HG02759 (cell line): ENCODE measurements around the gene GFAP.
"Not testable (repeated sequence)": the region's sequence is repeated elsewhere in the genome, so short reads cannot be mapped to it uniquely, and the experiment has no call there.

Source experiments
- ATAC-seq: cut with Tn5 transposase; IDR thresholded peaks from one replicate; pipeline ENCODE4 v1.9.1; 2021; ENCODE audit warnings: mild to moderate bottlenecking, moderate library complexity; ENCODE audit not compliant: unreplicated experiment

The GFAP gene

DNA sequence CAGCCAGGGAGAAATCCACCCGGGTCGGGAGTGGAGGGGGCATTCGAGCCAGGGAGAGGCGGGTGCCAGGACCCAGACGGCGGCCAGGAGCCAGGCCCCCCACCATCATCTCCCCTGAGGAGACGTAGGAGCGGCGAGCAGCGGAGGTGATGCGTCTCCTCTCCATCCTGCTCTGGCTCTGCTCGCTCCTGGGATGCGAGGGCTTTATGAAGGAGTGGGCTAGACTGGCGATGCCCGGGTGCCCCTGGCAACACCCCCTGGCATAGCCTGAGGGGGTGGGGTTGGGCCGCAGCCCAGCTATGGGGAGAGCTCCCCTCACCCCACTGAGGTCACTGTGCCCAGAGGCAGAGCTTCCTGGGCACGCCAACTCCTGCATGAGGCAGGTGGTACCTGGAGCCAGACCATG lies at the start of gene GFAP:
GFAP (minus strand) TSS at position 180 of the 406 bp plus-strand sequence; CDS start at position 166, 14 bp downstream.
- ATAC-seq: no peak

DNA sequence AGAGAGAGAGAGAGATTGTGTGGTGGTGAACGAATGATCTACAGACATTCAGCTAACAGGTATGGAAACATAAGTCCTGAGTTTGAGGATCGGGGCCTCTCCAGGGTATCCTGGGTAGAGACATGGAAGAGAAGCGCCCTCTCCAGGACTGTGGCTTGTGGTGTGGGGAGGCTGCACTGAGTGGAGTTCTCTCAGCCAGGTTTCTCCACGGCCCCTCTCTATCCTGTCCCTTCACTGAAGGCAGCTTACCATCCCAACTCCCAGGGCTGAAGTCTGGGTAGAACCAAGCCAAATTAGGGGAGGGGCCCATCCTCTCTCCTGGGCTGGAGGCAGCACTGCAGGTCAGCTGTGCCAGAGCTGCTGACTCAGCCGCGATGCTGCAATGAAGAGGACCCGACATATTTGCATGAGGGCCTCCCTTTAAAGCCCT lies 46.6 kb upstream of the GFAP start:
- no peak for ATAC-seq

DNA sequence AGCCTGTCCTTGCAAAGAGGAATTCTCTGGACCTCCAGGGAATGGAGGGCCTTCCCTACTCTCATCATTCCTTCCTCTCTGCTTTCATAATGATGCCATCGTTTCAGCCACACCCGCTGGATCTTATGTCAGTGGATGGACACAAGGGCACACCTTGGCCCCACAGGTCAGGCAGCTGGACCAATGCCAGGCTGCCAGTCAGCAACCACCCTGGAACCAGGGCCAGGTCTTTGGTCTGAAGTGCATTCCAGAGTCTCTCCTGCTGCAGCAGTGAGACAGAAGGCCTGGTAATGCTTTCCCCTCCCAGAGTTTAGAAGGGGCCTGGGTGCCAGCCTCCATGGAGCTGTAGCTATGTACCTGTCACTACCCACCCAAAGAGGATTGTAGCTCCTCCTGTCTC lies 45.4 kb upstream of the GFAP start:
- ATAC-seq: no peak

DNA sequence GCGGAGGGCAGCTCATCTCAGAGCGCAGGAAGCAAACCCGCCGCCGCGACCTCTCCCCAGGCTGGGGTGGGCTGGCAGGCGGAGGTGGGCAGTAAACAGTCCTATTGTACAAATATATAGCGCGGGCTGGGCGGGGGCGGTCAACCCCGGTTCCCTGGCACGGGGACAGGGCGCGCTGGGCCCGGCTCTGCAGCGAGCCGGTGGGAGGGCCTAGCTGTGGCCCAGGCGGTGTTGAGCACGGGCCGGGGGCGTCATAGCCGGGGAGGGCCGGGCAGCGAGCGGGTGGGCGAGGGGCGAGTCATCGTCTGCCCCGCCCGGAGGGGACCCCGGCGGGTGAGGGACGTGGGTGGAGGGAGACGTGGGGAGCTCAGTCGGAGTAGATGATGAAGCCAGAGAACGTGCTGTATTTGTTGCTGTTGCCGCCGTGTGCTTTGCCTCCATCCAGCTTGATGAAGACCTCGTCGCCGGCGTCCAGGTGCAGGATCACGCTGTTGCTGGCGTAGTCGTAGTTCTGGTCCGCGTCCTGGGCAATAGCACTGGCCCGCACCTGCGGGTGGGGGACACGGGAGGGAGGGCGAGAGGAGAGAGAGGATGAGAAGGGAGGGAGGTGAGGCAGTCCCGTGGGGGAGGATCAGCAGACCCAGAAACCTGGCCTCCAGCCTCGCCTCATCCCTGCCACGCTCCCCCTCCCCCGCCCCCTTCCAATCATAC lies 44.7 kb upstream of the GFAP start:
- no peak for ATAC-seq

DNA sequence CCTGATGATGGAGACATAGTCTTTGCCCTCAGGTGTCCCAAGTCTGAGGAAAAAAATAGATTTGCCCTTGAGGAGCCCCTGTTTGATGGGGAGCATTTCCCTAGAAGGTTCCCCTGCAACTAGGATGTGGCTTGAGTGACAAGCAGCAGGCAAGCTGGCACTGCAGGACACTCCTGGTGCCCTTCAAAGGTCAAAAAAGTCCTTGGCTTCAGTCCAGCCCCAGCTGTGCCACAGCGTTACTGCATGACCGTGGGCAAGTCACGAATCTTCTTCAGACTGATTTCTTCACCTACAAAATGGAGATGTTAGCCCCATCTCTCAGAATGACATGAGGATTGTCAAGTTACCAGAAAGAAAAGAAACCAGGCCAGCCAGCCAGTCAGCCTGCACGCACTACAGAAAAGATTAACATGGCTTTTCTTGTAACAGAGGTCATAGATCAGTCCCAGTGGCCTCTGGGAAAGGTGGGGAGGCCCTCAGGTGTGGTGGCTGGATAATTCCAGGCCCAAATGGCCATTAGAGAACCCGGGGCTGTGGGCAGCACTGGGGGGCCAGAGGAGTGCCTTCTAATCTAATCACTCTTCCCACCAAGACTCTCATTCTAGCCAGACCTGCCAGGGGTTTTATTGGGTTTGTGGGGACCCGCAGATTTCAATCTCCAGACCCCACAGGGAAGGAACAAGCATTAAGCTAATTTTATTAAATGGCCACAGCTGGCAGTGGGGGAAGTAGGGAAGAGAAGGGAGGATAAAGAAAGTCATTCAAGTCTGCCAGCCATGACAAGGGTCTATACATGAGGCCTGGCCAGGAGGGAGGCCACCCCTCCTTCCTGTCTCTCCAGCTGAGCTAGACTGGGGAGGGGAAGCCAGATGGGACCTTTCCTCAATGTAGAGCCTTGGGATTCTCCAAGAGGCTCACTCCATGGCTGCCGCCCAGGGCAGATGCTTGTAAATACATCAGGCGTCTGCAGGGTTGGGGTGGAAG lies 42.0 kb upstream of the GFAP start:
- no peak for ATAC-seq

DNA sequence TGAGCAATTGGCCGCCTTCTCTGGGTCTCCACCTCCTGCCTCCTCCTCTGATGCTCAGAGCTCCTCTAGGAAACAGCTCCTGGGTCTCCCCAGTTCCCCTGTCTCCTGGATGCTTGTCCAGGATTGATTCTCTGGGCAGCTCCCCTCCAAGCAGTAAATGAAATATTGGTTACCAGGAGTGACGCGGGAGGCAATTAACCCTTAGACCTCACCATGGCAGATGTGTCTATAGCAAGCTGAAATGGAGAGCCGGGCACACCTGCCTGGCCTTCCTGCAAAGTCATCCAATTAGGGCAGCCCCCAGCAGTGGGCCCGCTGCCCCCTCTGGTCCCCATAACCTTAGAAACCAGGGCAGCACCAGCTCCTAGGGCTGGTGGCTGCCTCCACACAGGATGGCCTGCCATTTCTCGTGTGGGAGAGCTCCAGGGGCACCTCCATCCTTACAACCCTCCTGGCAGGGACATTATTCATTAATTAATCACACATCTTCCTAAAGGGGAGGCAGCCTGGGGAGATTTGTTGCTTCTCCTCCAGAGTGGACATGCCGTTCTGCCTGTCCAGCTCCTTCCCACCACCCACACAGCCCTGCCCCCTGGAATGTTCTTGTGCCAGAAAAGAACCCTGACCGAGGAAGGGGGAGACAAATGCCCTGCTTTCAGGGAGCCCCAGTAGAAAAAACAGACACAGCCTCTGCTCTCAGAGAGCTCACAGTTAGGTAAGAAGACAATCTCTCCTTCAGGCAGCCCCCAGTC lies 40.5 kb upstream of the GFAP start:
- ATAC-seq: no peak

DNA sequence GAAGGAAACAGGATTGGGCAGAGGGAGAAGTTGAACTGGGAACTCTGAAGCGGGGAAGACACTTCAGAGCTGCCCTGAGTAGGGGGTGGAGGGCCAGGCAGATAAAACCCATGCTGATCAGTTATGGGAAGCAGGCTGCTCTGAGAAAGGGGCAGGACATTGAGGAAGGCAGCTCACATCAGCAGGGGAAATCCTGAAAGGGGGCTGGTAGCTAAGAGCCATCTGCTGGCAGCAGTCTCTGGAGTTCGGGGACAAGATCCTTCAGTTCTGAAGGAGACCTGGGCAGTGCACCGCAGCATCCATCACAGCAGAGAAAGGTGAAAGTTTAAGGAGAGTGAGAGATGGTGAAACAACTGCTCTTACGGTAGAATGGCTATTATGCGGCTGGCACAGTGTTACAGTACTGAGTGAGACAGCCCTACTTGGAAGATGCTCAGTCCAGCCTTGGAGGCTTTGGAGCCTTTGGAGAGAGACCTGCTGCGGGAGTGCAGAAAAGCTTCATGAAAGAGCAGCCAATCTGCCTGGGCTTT lies 37.7 kb upstream of the GFAP start:
- no peak for ATAC-seq

DNA sequence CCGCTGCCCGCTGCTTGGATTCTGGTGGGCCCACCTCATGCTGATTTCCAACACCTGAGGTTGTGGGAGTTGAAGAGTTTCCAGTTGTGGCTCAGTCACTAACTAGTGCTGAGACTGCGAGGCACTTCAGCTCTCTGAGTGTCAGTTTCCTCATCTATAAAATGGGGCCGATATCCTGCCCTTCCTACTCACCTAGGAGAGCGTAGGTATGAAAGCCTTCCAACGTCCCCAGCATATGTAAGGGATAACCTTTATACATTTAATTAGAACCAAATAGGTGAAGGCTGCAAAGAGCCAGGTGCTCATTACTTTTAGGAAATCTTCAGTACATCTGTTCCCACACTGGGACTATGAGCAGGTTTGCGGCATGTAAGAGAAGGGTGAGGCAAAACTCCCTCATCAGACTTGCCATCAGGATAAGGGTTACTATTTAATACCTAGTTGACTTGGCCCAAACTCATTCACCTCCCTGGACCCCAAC lies 33.1 kb upstream of the GFAP start:
- no peak for ATAC-seq

DNA sequence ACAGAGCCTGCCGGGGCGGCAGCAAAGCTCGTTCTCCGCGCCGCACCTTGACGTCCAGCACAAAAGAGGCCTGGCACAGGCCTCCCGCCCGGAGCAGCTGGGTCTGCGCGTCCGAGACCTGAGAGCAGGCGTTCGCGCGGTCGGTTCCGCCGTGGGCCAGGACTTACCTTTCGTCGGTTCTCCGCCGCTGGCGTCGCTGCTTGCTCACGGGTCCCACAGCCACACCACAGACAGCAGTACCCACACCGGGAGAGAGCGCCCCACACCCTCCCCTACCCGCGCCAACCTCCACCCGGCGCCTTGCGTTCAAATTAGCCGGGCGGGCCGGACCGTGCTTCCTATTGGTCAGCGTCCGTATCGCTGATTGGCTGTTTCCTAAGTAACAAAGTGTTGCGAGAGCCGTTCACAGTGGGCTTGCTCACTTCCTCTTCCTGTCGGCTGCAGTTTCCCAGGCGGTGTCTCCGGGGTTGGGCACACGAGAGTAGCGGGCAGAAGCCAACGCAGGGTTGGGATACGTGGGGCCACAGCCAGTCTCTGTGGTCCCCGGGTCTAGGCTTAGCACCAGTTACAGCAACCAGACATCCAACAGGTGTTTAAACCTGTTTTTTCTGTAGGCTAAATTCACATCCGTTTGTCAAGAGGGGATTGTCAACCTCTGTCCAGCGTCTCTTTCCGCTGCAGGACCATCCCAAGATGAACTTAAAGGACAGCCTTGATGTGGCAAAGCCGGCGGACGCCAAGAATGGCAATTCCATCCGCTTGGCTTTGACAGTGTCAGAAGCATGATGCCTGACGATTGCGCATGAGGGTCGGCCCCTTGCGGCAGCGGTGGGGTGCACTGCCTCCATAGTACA lies 32.4 kb upstream of the GFAP start, which contains the start of gene KIF18B:
KIF18B (minus strand) TSS at position 313 of the 854 bp plus-strand sequence. CDS start 11,429 bp downstream, outside the sequence.
- peak; percentile 94 for ATAC-seq

DNA sequence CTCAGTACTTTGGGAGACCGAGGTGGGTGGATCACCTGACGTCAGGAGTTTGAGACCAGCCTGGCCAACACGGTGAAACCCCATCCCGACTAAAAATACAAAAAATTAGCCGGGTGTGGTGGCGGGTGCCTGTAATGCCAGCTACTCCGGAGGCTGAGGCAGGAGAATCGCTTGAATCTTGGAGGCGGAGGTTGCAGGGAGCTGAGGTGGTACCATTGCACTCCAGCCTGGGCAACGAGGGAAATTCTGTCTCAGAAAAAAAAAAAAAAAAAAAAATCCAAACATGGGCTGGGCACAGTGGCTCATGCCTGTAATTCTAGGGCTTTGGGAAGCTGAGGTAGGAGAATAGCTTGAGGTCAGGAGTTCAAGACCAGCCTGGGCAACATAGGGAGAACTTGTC lies 30.4 kb upstream of the GFAP start:
- not testable (repeated sequence) for ATAC-seq

DNA sequence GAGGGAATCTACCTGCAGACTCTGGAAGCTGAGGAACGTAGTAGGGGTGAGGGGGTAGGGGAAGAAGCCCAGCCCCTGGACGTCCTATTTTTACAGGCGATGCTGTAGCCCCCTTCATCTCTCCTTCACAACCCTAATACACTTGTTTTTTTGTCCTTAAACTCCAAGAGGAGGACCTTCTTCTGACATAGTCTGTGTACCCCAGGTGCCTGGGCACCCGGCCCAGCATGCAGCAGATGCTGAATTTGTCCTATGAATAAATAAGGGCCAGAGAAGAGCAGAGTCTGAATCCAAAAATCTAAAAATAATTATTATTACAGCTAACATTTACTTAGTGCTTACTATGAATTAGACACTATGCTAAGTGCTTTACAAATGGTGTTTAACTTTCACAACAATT lies 27.2 kb upstream of the GFAP start:
- ATAC-seq: no peak

DNA sequence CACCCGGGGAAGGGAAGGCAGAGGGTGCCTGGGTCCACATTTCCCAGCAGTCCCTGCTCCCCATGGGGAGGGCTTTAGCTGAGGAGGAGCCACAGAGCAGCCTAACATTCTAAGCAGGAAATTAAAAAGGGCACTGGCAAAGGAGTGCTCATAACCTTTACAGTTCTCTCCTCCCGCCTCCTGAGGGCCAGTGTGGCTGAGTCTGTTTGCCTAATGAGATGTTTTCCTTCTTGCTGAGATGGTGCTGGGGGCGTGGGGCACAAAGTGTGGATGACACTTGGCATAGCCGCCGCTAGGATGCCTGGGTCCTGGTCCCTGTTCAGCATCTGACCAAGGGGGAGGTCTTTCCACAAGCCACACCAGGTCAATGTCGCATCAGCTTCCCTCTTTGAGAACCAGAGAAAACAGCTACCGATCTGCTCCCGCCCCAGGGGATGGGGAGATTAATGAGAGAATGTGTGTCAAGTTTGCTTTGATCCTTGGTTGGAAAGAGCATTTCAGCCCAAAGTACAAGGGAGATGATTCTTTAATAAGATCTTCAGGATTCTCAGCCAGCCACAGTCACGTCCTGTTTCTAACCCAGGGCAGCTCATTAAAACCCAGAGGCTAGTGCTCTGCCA lies 26.5 kb upstream of the GFAP start:
- no peak for ATAC-seq

DNA sequence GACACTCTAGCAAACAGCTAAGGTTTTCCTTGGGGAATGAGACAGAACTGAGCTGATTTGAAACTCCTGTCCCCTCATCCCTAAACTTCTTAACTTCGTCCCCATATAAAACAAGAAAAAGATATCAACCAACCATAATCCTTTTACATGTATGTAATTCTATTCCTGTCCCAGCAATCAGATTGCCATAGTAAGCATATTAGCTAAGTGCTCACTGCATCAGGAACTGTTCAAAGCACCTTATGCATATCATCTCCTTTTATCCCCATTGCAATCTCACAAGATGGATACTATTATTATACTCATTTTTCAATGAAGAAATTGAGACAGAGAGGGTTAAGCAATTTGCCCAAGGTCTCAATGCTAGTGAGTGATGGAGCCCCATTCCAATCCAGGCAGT lies 25.5 kb upstream of the GFAP start:
- no peak for ATAC-seq

DNA sequence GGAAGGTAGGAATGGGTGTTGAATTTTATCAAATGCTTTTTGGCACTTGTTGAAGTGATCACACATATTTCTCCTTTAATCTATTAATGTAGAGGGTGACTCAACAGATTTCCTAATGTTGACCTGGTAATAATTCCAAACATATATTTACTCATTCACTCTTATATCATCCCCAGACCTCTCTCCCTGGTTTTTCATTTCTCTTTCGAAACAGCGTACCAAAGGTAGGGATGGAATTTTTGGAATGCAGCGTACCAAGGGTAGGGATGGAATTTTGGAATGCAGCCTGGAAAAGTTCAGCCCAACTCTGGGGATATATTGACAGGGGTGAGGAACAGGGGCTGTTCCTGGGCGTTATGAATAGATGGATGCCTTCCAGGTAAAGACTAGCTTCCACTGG lies 25.0 kb upstream of the GFAP start:
- no peak for ATAC-seq

DNA sequence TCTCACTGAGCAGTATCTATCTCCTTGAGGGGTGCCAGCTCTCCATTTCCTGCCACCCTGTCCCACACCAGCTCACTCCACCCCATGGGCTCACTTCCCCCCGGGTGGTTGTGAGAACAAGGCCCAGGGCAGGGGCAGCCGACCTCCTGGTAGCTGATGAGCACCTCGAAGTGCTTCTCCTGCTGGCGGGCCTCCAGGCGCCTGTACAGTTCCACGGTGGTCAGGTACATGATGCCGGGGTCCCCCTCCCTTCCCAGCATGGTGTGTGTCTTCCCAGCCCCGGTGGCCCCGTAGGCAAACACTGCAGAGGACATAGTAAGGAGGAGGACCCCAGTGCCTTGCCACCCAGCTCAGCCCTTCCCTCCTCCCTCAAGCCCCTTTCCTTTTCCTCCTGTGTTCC lies 19.8 kb upstream of the GFAP start:
- no peak for ATAC-seq

DNA sequence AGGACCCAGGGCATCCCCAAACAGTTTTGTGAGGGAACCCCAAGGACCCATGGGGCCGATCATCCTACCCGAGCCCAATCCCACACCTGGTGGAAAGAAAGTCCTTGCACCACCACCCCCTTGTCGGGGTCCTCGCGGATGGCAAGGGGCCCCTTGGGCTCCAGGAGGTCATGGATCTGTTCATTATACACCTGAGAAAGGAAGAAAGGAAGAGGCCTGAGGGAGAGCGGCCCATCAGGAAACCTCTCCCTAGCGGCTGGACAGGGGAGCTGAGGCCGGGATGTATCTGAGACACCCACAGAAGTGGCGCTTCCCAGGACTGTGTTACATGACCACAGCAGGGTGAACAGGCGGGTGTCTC lies 19.4 kb upstream of the GFAP start:
- ATAC-seq: no peak

DNA sequence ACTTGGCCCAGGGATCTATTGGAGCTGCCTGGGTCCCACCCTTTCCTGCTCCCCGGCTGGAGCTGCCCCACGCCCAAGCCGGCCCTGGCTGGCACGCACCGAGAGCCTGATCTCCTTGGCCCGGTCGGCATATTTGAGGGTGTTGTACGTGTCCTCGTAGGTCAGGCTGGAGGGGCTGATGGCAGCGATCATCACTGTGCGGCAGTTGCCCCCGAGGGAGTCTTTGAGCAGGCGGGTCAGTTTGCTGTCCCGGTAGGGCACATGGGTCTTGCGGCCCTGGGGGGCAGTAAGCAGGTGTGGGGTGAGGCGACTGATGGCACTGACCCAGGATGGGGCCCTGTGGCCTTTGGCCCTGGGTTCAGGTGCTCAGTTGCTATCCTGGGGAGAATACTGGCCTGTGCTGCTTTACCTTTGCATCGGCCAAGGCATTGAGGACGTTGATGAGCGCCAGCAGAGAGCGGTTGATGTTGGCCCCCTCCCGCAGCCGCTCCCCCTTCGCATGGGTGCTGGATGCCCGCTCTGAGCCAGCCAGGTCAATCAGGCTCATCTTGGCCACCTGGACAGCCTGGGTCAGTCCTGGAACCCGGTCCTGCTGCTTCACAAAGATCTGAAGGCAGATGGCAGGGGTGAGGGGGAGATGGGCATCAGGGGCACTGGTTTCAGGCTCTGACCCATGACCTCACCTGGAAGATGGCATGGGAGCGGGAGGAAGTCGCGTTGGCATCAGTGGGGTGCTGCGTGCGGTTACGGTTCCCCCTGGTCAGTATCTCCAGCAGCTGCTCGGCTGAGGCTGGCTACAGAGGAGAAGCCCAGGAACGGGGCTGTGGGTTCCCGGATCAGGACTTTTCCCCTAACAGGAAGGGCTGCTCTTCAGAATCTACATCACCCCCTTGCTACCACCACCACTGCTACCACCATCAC lies 18.8 kb upstream of the GFAP start:
- ATAC-seq: no peak

DNA sequence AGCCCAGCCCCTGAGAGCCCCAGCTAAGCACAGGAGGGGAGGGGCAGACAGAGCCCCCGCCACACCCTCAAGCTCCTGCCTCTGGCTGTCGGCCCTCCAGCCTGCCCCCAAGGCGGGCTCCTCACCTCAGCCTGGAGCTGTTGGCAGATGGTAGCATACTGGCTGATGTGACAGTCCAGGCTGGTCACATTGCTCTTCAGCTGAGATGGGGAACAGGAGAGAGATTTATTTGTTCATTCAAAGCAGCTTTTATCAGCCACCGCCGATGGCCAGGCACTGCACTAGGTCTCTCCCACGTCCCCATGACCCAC lies 17.4 kb upstream of the GFAP start:
- ATAC-seq: no peak
